ENCODE results near the gene LRRC8C. TPM values are rescaled to one million over a fixed set of nuclear protein-coding genes. Genes with fewer than 3 reads are reported as not detected.
A peak's percentile ranks its signal among the peaks of the same experiment; 100 is the strongest.

LRRC8C gene
- total RNA-seq, 1 donor from 2014 or later, result 9.8 TPM

DNA sequence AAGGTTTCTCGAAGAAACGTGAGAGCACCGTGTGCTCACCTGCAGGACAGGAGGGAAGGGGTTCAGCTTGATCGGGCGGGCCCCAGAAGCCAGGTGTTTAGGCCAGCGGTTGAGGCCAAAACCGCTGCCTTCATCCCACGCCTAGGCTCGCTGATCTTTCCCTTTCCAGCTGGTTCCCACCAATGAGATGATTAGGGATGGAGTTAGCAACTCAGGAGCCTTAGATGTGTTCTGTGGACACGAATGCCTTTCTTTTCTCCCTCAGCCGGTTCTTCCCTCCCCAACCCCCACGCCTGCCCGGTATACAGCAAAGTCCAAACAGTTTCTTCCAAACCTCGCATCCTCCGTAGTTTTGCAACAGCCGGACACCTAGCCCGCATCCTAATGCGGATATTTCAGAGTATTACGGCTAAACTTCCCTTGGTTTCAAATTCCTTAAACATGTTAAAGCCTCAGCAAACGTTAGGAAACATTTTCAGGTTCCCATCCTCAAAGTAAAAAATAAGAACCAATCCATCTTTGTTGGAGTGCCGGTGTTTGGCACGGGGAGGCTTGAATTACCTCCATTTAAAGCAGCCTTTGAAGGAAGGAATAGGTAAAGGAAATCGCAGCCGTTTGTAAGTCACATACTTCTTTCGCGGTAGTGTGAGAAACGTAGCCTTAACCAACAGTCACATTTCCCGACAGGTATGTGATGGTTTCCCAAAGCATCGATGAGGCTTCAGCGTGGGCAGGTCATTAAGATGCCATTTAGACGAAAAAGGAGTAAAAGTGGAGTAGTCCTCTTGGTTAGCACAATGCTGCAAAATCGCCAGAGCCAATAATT is 1.1 kb downstream of the LRRC8C start:
- peak overlapping the region; percentile 71 for H3K4me3 ChIP-seq (ENCODE audit: low read depth, low read length)
- TF ChIP-seq, protein P1, sequence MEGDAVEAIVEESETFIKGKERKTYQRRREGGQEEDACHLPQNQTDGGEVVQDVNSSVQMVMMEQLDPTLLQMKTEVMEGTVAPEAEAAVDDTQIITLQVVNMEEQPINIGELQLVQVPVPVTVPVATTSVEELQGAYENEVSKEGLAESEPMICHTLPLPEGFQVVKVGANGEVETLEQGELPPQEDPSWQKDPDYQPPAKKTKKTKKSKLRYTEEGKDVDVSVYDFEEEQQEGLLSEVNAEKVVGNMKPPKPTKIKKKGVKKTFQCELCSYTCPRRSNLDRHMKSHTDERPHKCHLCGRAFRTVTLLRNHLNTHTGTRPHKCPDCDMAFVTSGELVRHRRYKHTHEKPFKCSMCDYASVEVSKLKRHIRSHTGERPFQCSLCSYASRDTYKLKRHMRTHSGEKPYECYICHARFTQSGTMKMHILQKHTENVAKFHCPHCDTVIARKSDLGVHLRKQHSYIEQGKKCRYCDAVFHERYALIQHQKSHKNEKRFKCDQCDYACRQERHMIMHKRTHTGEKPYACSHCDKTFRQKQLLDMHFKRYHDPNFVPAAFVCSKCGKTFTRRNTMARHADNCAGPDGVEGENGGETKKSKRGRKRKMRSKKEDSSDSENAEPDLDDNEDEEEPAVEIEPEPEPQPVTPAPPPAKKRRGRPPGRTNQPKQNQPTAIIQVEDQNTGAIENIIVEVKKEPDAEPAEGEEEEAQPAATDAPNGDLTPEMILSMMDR (conservative IDR thresholded peaks at IDR 0.05; ENCODE audit: low read depth, low read length), result no peak
- no peak for DNase-seq (ENCODE audit: low read depth)

DNA sequence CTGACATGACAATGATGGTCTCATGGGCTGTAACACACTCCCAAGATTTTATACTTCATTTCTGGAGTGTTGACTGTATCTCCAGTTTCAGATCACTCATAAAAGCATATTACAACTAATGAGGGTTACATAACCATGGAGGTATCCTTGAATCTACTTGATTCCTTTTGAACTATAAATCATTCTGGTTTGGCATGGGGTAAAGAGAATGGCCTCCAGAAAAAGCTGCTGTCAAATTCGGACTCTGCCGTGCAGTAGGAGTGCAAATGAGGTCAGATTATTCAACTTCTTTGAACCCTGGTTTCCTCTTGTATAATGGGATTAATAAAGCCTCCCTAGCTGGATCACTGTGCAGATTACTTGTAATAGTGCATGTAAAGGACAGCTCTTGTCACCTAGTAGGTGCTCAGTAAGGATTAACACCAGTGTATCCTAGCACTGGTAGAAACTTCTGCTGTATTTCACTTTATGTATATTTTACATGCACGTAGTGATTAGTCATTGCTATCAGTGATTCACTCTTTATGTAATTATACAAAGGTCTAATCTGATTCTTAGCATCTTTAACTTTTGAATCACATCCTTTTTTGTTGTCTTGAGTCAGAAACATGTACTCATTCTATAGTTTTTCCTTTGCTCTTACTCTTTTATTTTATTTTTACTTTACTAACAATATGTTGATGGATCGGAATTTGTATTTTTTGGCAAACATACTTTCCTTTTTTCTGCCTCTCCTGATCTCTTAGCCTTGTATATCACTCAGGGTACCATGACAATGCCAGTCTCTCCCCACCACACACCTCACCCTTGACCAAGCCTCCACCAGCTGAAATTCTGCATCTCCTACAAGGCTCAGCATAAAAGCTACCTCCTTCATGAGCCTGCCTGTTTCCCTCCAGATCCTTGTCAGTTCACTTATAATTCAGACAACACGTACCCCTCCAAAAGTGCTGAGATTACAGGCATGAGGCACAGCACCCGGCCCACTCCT is 3.2 kb downstream of the LRRC8C start:
- no peak for DNase-seq (ENCODE audit: low read depth)
- H3K4me3 ChIP-seq (ENCODE audit: low read depth, low read length), result no peak overlapping the region
- TF ChIP-seq, protein P1 (conservative IDR thresholded peaks at IDR 0.05; ENCODE audit: low read depth, low read length), result no peak

DNA sequence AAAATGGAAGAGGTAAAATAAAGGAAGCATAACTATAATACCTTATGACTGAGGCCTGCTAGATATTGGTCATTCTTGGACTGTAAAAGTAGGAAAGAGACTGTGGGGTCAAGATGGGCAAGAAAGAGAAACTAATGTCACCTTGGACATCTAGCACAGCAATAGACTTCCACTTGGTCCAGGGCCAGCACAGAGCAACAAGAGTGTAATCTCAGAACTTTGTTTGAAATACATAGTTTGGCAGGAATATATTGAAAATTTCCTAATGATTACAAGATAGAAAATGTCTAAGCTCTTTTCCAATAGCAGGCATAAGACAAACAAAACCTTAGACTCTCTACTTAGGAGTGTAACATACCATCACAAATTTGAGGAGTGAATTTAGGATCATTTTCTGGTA is 4.6 kb downstream of the LRRC8C start:
- DNase-seq (ENCODE audit: low read depth), result no peak
- no peak overlapping the region for H3K4me3 ChIP-seq (ENCODE audit: low read depth, low read length)
- TF ChIP-seq, protein P1 (conservative IDR thresholded peaks at IDR 0.05; ENCODE audit: low read depth, low read length), result no peak

DNA sequence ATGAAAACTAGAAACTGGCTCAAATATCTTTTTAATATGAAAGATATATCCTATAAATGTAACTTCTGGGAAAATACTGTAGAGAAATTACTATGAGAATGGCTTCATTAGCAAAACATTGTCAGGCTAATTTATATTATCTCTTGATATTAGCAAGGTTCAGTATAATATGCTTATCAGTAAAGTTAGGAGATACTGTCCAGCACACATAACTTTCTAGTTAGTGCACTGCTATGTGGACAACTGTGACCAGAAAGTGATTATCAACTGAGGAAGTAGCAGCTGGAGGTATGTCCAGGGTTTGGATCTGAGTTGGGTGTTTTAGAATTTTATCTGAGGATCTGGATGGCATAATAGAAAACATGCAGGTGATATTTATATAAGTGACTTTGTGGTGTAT is 7.5 kb downstream of the LRRC8C start:
- H3K4me3 ChIP-seq (ENCODE audit: low read depth, low read length), result no peak overlapping the region
- TF ChIP-seq, protein P1 (conservative IDR thresholded peaks at IDR 0.05; ENCODE audit: low read depth, low read length), result no peak

DNA sequence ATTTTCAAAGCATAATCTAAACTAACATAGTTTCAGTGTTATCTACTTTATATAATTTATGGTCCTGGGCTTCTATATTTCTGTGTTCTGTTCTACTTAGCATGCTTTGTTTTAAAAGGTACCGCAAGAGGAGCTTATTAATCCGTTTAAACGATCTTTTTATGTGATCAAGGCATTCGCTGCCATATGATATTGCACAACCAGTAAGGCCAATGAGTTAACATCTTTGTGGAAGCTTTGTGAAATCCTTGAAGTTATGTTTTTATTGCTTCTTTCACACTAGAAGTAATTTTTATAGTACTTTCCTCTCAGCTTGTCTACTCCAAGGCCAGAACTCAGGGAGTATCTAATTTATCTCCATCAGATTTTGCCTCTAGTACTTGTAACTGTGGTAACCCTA is 8.9 kb downstream of the LRRC8C start:
- DNase-seq (ENCODE audit: low read depth), result no peak
- TF ChIP-seq, protein P1 (conservative IDR thresholded peaks at IDR 0.05; ENCODE audit: low read depth, low read length), result no peak
- H3K4me3 ChIP-seq (ENCODE audit: low read depth, low read length), result no peak overlapping the region

More for the DNA sequence above, 7.5 kb downstream of the LRRC8C start:
- DNase-seq (ENCODE audit: low read depth), result no peak

DNA sequence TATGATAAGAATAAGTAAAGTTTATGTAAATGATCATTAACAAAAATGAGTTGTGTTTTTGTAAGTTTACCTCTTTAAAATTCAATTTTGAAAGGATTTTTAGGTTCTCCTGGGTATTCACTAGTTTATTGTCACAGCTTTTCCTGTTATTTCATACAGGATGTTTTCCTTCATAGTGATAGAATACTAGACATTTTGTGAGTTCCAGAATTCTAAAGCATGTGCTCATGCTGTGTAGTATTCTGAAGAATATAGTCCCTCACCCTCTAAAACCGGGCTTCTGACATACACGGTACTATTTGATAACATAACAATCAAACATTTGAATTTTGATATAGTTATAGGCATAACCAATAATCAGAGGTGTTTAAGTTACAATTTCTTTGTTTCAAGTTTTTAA is 10.7 kb downstream of the LRRC8C start:
- H3K4me3 ChIP-seq (ENCODE audit: low read depth, low read length), result no peak overlapping the region
- TF ChIP-seq, protein P1 (conservative IDR thresholded peaks at IDR 0.05; ENCODE audit: low read depth, low read length), result no peak
- DNase-seq (ENCODE audit: low read depth), result no peak

All from epithelial cell of proximal tubule (primary cell).